HK-2 (cell line): Measurements from ENCODE around the gene TMEM259.

Source experiments
- DNase-seq: peaks from one replicate; pipeline ENCODE4 v3.0.0-alpha.2; 2018; ENCODE audit not compliant: unreplicated experiment

Gene TMEM259

DNA sequence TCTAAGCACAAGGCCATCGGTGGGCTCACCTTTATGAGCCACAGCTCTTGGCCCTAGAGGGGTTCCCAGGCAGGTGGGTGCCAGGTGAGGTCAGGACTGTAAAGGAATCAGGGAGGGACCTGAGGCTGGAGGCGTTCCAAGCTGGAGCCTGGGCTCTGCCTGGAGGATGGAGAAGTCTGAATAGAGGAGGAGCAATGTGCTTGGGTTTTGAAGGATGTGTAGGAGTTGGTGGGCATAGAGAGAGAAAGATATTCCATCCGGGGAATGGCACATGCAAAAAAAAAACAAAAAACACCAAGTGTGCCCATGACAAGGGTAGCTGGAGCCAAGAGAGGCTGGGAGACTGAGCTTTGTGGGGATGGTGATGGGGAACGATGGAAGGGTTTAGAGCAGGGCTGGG, 18.3 kb downstream of the TMEM259 start:
- no peak for DNase-seq

DNA sequence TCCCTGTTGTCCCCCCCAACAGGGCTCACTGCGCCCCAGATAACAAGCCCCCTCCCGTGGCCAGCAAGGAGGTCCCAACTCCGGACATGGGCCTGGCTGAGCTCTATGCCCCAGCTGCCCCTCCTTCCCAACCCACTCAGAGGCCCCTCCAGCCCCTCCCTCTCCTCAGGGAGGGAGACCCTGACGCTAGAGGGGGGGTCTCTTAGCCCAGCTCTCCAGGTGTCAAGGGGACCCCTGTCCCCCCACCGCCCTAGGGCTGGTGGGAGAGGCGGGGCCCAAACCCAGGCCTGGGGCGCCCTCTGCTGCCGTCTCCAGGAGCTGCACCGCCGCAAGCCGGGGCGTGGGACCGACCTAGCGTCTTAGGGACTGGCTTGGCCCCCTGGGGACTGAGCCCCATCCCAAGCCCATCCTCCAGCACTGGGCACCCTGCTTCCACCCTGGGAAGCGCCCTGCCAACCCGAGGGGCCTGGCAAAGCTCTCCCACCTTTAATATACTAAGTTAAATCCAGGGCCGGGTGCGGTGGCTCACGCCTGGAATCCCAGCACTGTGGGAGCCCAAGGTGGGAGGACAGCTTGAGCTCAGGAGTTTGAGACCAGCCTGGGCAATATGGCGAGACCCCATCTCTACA, 19.3 kb downstream of the TMEM259 start:
- peak; percentile 71 for DNase-seq

DNA sequence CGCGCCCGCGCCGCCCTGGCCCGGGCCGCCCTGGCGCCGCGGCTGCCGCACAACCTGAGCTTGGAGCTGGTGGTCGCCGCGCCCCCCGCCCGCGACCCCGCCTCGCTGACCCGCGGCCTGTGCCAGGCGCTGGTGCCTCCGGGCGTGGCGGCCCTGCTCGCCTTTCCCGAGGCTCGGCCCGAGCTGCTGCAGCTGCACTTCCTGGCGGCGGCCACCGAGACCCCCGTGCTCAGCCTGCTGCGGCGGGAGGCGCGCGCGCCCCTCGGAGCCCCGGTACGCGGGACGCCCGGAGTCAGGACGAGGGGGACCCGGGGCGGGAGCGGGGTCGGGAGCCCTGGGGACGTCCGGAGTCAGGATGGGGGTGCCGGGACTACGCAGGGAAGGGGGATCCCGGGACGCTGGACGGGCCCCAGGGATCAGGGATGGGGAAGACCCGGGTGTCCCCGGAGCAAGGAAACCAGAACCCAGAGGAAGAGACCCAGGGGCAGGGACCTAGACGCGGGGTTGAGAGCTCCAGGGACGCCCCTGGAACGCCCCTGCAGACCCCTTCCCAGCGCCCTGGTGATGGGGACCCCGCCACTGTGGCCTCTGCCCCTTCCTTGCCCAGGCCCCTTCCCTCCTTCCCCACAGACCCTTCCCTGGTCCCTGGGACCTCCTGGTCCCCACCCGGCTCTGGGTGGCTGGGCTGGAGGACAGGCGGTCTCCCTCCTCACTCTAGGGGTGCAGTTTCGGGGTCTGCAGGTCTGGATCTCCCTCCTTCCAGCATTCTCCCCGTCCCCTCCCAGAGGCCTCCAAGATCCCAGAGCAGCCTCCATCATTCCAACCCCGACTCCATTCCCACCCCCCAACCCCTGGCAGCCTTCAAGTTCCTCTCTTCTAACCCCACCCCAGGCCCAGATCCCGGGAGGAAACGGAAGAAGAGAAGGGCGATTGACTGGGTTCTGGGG, 20.1 kb downstream of the TMEM259 start:
- DNase-seq = no peak

DNA sequence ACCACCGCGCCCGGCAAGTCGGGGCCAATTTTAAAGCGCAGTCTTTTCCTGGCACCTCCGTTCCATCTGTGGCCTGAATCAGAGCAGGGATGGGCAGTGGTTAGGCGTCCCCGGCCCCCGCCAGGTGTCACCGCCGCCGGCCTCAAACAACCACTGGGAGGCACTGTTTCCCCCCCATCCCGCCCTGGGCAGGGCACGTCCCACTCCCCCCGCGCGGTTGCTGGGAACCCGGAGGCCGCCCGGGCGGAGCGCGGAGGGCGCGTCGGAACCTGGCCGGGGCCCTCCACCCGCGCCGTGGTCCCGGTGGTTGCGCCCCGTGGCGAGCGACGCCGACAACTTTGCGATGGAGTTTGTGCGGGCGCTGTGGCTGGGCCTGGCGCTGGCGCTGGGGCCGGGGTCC, 20.8 kb downstream of the TMEM259 start, which contains the start of gene GRIN3B:
Gene GRIN3B (plus strand): TSS at position 325 of the 400 bp plus-strand sequence. CDS start 19 bp downstream, at position 344.
- DNase-seq = peak; percentile 65

DNA sequence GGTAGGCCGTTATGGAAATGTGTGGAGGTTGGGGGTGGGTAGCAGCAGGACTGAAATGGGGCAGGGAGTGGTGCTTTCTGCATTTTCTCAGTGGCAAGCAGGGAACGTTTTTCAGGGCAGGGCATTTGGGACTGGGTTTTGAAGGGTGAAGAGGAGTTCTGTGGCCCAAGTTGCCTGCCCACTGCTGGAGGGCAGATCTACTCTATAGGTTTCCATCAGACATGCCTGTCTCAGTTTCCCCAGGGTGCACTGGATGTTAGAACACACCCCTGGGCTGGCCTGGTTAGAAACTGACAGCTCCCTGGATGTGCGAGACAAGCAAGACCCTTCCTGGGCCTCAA, 21.6 kb downstream of the TMEM259 start:
- no peak for DNase-seq

DNA sequence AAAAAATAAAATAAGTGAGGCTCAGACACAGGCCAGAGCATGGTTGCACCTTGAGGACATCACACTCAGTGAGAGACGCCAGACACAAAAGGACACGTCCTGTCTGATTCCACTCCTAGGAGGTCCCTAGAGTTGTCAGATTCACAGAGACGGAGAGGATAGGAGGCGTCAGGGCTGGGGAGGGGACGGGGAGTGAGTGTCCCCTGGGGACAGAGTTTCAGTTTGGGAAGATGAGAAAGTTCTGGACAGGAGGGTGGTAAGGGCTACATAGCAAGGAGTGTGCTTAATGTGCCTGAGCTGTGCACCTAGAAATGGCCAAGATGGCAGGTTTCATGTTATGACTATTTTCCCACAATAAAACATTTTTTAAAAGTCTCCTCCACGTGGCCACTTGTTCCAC, 22.9 kb downstream of the TMEM259 start:
- no peak for DNase-seq

DNA sequence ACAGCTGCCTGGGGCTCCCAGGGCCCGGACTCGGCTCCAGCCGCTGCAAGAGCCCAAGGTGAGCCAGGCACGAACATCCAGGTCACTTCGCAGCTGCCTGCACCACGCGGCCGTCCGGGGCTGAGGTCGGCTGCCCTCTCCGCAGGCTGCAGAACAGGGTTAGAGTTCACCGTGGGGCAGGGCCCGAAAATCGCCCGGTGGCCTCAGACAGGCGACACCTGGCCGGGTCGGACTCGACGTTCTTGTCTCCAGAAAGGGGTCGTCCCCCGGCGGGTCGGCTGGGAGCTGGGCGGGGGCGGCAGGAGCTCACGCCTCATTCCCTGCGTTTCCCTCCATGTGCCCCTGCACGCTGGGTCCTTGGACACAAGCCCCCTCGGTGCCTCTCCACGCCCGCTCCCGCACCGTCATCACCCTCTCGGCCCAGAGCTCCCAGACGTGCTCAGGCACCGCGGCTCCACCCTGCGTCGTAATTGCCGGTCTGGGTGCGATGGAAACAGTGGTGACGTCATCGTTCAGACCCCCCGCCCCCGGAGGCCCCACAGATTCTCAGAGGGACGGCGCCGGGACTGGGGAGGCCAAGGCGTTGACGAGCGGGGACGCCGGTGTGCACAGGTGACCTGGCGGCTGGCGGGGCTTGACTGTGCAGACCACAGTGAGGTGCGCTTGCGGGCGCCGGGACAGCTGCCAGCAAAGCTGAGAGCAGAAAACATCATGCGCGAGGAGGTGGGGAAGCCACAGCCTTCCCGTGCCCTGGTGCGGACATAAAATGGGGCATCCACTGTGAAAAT, 24.7 kb downstream of the TMEM259 start:
- DNase-seq = peak; percentile 78

DNA sequence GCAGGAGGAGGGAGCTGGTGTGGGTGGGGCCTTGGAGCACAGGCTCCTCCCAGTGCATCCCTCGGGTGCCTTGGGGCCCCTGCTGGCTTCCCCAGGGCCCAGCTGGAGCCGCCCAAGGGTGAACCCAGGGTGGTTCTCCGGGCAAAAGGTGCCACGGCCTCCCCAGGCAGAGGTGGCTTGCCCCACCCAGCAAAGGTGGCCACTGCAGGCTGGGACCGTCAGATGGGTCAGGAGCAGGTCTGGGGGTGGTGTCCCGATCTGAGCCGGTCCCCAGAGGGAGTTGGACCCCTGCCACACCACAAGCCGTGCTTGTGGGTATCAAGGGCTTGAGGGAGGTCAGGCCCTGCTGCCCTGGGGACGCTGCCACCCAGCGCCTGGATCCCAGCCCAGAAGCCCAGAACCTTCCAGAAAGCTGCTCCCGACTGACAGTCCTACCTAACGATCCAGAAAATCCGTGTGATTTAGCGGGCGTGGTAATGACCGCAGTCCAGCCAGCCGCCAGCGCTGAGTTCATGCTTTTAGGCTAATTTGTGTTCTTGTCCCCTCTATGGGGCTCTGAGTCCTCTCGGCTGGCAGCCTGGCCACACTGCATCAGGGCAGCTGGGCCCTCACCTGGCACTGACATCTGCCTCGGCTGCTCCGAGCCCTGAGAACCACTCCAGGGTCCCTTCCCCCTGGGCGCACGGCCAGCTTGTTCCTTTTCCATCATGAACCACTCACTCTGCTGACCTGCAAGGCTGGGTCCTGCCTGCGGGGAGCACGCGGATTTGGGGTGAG, 25.7 kb downstream of the TMEM259 start:
- peak; percentile 75 for DNase-seq

DNA sequence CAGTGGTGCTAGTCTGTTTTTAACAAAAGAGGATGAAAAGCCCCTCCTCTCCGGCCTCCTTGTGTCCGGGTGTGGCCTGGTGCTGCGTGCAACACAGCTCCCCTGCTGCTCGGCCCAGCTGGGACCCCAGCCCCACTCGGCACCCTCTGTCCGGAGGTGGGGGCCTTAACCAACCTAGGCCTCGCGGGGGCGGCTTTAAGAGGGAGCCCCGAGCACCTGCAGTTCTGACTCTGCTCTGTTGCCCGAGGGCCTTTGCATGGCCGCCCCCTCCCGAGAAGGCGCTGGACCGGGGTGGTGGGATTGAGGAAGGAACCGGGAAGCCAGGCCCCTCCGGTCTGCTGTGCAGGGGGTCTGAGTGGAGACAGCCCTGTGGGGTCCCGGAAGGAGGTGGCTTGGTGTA, 26.4 kb downstream of the TMEM259 start:
- no peak for DNase-seq

DNA sequence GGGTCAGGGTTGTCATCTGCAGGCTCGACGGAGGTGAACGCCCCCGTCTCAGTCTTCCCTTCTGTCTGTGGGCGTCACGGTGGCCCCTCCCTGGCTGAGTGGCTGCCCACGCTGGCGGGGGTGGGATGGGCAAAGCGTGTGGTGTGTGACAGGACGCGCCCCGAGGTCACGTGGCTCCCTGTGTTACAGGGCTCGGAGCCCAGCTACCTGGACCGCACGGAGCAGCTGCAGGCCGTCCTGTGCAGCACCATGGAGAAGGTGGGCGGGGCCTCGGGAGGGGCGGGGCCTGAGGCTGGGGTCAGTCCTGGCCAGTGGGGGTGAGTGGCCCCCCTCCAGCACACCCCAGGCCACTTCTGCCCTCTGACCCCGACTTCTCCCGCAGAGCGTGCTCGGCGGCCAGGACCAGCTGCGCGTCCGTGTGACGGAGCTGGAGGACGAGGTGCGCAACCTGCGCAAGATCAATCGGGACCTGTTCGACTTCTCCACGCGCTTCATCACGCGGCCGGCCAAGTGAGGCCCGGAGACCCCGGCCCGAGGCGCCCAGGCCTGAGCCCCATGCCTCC, 27.0 kb downstream of the TMEM259 start:
- no peak for DNase-seq

DNA sequence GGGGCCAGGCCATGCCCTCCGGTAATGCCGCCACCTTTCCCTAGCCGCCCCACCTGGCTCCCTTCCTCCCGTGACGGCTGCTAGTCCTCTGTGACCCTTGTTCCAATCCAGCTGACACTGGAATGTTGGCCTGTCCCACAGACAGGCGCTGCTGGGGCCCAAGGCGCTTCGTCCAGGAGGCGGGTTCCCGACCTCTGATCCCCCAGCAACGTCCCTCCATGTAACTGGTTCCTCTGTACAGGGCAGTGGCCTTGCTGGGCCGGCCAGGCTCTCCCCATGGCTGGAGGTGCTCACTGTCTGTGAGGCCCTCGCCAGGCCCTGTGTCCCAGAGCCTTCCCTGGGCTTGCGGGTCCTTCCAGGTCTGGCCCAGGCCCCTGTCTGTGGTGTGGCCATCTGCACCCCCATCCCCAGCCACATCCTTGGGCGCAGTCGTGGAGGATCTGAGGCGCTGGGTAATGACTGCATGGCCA, 27.5 kb downstream of the TMEM259 start:
- DNase-seq = no peak

DNA sequence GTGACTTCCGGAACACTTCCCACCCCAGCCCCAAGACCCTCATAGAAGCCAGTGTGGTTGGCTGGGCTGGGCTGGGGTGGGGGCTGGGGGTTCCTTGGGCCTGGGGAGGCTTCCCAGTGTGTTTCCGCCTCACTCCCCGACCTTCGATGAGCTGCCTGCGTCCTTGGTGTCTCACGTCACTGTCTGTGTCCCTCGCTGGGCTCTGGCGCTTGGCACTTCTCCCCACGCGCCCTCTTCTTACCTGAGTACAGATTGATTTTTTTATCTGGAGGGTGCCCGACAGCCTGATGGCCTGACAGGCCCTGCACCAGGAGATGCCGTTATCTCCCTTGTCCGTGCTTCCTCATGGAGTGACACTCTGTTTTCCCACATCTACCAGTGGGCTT, 28.3 kb downstream of the TMEM259 start:
- no peak for DNase-seq

DNA sequence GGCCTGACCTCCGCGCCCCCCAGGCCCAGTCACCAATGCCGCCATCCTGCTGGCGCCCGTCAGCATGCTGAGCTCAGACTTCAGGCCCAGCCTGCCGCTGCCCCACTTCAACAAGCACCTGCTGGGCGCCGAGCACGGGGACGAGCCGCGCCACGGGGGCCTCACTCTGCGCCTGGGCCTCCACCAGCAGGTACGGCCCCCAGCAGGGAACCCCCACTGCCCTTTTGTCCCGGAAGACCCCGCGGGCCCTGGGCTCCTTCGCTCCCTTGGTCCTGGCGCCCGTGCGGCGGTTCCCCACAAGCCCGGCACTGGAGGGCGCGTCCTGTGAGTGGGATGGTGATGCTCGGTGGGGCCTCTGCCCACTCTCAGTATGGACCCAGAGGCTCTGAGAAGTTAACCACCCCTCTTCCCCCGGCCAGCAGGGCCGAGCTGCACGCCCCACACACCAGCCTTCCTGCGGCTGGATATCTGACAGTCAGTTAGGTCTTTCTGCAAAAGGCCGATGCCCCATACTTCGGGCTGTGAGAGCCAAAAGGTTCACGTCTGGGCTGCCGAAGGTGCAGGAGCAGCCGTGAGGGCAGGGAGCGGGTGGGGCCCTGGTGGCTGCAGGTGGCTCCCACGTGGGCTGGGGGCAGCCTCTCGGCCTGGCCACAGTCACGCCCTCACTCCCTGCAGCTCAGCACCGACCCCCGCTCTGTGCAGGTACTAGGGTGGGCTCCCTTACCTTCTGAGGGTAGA, 28.8 kb downstream of the TMEM259 start:
- no peak for DNase-seq

DNA sequence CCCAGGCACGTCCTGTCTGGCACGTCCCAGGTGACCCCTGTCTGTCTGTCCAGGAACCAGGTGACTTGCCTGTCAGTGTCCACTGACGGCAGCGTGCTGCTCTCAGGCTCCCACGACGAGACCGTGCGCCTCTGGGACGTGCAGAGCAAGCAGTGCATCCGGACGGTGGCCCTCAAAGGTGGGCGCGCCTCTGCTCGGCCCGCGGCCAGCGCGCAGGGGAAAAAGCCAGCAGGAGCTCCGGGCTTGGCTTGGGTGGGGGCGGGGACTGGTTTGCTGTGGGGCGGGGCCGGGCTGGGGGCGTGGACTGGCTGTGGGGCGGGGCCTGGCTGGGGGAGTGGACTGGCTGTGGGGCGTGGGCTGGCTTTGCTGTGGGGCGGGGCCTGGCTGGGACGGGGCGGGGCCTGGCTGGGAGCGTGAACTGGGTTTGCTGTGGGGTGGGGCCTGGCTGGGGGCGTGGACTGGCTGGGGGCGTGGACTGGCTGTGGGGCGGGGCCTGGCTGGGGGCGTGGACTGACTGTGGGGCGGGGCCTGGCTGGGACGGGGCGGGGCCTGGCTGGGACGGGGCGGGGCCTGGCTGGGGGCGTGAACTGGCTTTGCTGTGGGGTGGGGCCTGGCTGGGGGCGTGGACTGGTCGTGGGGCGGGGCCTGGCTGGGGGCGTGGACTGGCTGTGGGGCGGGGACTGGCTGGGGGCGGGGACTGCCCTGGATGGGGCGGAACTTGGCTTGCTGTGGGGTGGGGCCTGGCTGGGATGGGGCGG, 29.6 kb downstream of the TMEM259 start:
- DNase-seq = peak; percentile 66

DNA sequence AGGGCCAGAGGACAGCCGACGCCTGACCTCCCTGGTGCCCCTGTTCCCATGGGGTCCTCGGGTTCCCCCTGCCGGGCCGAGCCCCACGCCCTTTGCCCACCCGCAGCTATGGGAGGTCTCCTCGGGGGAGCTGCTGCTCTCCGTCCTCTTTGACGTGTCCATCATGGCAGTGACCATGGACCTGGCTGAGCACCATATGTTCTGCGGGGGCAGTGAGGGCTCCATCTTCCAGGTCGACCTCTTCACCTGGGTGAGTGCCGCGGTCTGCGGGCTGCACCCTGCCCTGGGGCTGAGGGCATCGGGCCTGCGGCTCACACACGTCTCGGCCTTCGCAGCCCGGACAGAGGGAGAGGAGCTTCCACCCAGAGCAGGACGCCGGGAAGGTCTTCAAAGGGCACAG, 30.2 kb downstream of the TMEM259 start:
- DNase-seq = no peak

DNA sequence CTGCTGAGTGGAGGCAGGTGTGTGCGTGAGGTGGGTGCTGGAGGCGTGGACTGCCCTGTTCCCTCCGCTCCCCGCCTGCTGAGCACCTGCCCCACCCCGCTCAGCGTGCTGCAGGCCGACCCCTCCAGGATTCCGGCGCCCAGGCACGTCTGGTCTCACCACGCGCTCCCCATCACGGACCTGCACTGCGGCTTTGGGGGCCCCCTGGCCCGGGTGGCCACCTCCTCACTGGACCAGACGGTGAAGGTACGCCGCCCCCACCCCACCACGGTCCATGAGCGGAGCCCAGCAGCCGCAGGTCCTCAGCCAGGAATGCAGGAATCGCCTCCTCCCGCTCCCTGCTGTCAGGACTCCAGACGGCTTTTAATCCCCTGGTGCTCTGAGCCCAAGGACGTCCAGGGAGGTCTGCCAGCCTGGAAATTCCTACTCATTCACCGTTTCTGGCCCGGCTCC, 30.8 kb downstream of the TMEM259 start:
- DNase-seq = no peak

DNA sequence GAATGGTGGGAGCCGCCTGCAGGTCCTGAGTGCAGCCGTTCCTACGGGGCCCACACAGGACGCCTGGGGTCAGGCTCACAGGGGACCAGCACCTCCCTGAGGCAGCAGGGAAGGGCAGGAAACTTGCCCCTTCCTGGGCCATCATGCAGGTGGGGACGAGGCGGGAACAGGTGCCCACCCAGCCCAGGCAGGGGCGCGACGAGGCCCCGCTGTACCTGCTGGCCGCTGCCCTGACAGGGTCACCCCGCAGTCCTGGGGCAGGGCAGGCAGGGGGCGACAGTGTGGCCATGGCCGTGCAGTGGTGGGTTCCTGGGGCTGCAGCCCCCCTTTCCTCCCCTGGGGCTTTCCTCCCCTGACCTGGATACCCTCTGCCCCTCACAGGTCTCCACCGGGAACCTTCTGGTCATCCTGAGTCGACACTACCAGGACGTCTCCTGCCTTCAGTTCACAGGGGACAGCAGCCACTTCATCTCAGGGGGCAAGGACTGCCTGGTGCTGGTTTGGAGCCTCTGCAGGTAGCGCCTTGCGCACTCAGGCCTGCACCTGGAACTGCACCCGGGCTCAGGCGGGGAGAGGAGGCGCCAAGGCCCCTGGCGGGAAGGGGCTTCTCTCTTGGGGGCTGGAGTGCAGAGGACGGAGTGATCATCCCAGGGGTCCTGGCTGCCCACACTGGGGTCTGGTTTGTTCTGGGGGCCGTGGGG, 31.4 kb downstream of the TMEM259 start:
- no peak for DNase-seq

DNA sequence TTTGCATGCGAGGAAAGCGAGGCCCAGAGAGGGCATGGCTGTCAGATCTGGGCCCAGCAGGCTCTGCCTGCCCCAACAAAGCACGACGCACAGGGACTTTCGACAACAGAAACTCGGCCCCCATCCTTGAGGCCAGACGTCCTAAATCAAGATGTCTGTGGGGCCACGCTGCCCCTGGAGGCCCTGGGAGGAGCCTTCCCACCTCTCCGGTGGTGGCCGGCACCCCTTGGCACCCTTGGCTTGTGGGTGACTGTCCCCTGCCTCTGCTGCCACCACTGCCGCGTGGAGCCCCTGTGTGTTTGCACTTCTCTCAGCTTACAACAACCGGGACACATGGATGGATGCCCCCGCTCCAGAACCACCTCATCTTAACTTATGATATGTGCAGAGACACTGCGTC, 32.4 kb downstream of the TMEM259 start:
- no peak for DNase-seq

DNA sequence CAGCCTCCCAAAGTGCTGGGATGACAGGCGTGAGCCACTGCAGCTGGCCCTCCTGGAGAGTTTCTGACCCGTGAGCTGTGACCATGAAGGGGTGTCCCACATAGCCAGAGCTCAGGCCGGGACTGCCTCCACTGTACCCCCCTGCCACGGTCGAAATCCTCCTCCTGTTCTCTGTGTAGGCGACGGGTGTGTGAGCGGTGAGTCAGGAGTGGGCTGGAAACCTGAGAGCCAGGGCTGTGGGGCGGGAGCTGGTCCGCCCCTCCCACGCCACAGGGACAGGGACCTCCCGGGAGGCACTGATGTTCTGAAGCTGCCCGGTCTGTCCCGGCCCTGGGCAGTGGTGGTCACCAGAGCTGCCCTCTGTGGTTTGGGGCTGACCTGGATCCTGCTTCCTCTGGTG, 32.8 kb downstream of the TMEM259 start:
- DNase-seq = no peak
